IMR-90 (cell line): ENCODE results near the gene SEC14L1. TPM values are rescaled to one million over a fixed set of nuclear protein-coding genes. Genes with fewer than 3 reads are reported as not detected.

Source experiments
- ATAC-seq: fragments of 200-7000 bp; cut with Tn5 transposase; 2 replicates; pipeline ENCODE4 v1.9.1; 2020; ENCODE audit warnings: low read depth, mild to moderate bottlenecking, moderate library complexity
- BruUV-seq: library from RNA; stranded (reverse); fragments of 400-500 nt; replicated peaks from 2 replicates; lab custom pipeline; 2021; lab: Mats Ljungman, UMichigan
- CTCF ChIA-PET: fragments of 300-600 bp; formaldehyde crosslinking; extraction: SDS; loops from one replicate; lab custom pipeline; 2021; ENCODE audit warnings: antibody characterized with exemption; lab: Yijun Ruan, JAX
- POLR2A ChIA-PET: fragments of 300-600 bp; sonication (Branson Sonifier 250); formaldehyde crosslinking; loops from one replicate; lab custom pipeline; 2022; ENCODE audit warnings: antibody characterized with exemption; ENCODE audit not compliant: unreplicated experiment; lab: Charles Lee
- DNase-seq: peaks from one replicate; pipeline ENCODE4 v3.0.0; 2013
- H2AFZ ChIP-seq: replicated peaks from 2 replicates; pipeline ENCODE3; 2013; ENCODE audit warnings: low read length, mild to moderate bottlenecking; ENCODE audit not compliant: poor library complexity
- H2AK5ac ChIP-seq: 2 replicates; pipeline ENCODE4 v1.6.1; 2013; ENCODE audit warnings: low read depth, low read length, inconsistent platforms
- H2AK9ac ChIP-seq: replicated peaks from 2 replicates; pipeline ENCODE3; 2013; ENCODE audit warnings: mild to moderate bottlenecking, low read depth, low read length, moderate library complexity; ENCODE audit not compliant: poor library complexity
- H2BK120ac ChIP-seq: 2 replicates; pipeline ENCODE4 v1.6.1; 2013; ENCODE audit warnings: low read depth, low read length, inconsistent platforms
- H2BK15ac ChIP-seq: 3 replicates; pipeline ENCODE4 v1.6.1; 2013; ENCODE audit warnings: low read depth, low read length, inconsistent platforms
- H2BK20ac ChIP-seq: 2 replicates; pipeline ENCODE4 v1.6.1; 2013; ENCODE audit warnings: low read depth, mild to moderate bottlenecking, inconsistent platforms, low read length, moderate library complexity
- H2BK5ac ChIP-seq: 2 replicates; pipeline ENCODE4 v1.6.1; 2013; ENCODE audit warnings: mild to moderate bottlenecking, low read depth, low read length, inconsistent platforms; ENCODE audit not compliant: poor library complexity, severe bottlenecking
- H3K14ac ChIP-seq: replicated peaks from 2 replicates; pipeline ENCODE4 v1.6.1; 2013; ENCODE audit warnings: low read depth, low read length, inconsistent platforms
- H3K18ac ChIP-seq: 2 replicates; pipeline ENCODE4 v1.6.1; 2013; ENCODE audit warnings: low read depth, low read length, control low read depth
- H3K23ac ChIP-seq: 2 replicates; pipeline ENCODE4 v1.6.1; 2013; ENCODE audit warnings: low read depth, low read length, inconsistent platforms
- H3K27ac ChIP-seq: 2 replicates; pipeline ENCODE4 v1.5.1; 2013; ENCODE audit warnings: mild to moderate bottlenecking, control low read depth, low read length; ENCODE audit not compliant: insufficient read depth
- H3K27me3 ChIP-seq: 2 replicates; pipeline ENCODE4 v1.6.1; 2013; ENCODE audit warnings: low read length; ENCODE audit not compliant: control insufficient read depth, insufficient read depth
- H3K36me3 ChIP-seq: 2 replicates; pipeline ENCODE4 v1.6.1; 2013; ENCODE audit warnings: low read length, mixed read lengths; ENCODE audit not compliant: control insufficient read depth, insufficient read depth
- H3K4ac ChIP-seq: 2 replicates; pipeline ENCODE4 v1.6.1; 2013; ENCODE audit warnings: low read depth, low read length, inconsistent platforms
- H3K4me1 ChIP-seq: 2 replicates; pipeline ENCODE4 v1.6.1; 2013; ENCODE audit warnings: low read length, mixed read lengths; ENCODE audit not compliant: control insufficient read depth, insufficient read depth
- H3K4me2 ChIP-seq: 2 replicates; pipeline ENCODE4 v1.6.1; 2013; ENCODE audit warnings: low read depth, mild to moderate bottlenecking, control low read depth, low read length, moderate library complexity
- H3K4me3 ChIP-seq: 2 replicates; pipeline ENCODE4 v1.5.1; 2013; ENCODE audit warnings: low read depth, mild to moderate bottlenecking, control low read depth, low read length, moderate library complexity; ENCODE audit not compliant: insufficient read depth
- H3K56ac ChIP-seq: 2 replicates; pipeline ENCODE4 v1.6.1; 2013; ENCODE audit warnings: low read length, inconsistent platforms; ENCODE audit not compliant: insufficient read depth; ENCODE audit errors: extremely low read depth
- H3K79me1 ChIP-seq, 2 experiments: 2 replicates each; pipeline ENCODE4 v1.6.1; 2013; ENCODE audit warnings: low read length in 2 of 2, inconsistent platforms in 1 of 2, low read depth in 1 of 2
- H3K9ac ChIP-seq: 2 replicates; pipeline ENCODE4 v1.6.1; 2013; ENCODE audit warnings: low read depth, low read length, control low read depth
- H3K9me1 ChIP-seq: 2 replicates; pipeline ENCODE4 v1.6.1; 2013; ENCODE audit warnings: low read length, inconsistent platforms; ENCODE audit not compliant: insufficient read depth
- H3K9me3 ChIP-seq: 2 replicates; pipeline ENCODE4 v1.6.1; 2013; ENCODE audit warnings: low read length; ENCODE audit not compliant: control insufficient read depth, insufficient read depth
- H4K20me1 ChIP-seq: 2 replicates; pipeline ENCODE4 v1.6.1; 2013; ENCODE audit warnings: low read length, inconsistent platforms; ENCODE audit not compliant: insufficient read depth
- H4K5ac ChIP-seq: 2 replicates; pipeline ENCODE4 v1.6.1; 2013; ENCODE audit warnings: mild to moderate bottlenecking, low read depth, low read length, control low read depth
- H4K8ac ChIP-seq, 2 experiments: 2 replicates each; pipeline ENCODE4 v1.6.1; 2013; ENCODE audit warnings: low read depth in 2 of 2, low read length in 2 of 2, control low read depth in 1 of 2, inconsistent platforms in 1 of 2
- H4K91ac ChIP-seq: 2 replicates; pipeline ENCODE4 v1.6.1; 2013; ENCODE audit warnings: low read depth, low read length, inconsistent platforms; ENCODE audit not compliant: insufficient read depth
- BHLHE40 ChIP-seq: fragments of 150-350 bp; IDR thresholded peaks from 2 replicates; pipeline ENCODE4 v1.6.1; 2016; ENCODE audit warnings: mild to moderate bottlenecking, low read depth, low read length
- CHD1 ChIP-seq: IDR thresholded peaks from 2 replicates; pipeline ENCODE4 v1.6.1; 2012; ENCODE audit warnings: low read depth, low read length, improper control_type of control experiment
- FOS ChIP-seq: fragments of 150-350 bp; IDR thresholded peaks from 2 replicates; pipeline ENCODE4 v1.6.1; 2016; ENCODE audit warnings: low read depth, low read length
- MAFK ChIP-seq: IDR thresholded peaks from 2 replicates; pipeline ENCODE4 v1.6.1; 2012; ENCODE audit warnings: low read depth, low read length, improper control_type of control experiment
- MAZ ChIP-seq: IDR thresholded peaks from 2 replicates; pipeline ENCODE4 v1.6.1; 2012; ENCODE audit warnings: low read depth, mild to moderate bottlenecking, low read length, improper control_type of control experiment, moderate library complexity, borderline replicate concordance
- NFE2L2 ChIP-seq: fragments of 150-350 bp; IDR thresholded peaks from 2 replicates; pipeline ENCODE4 v1.6.1; 2016; ENCODE audit warnings: low read depth, mild to moderate bottlenecking, low read length
- RAD21 ChIP-seq: IDR thresholded peaks from 2 replicates; pipeline ENCODE4 v1.6.1; 2012; ENCODE audit warnings: low read length, improper control_type of control experiment
- RCOR1 ChIP-seq: IDR thresholded peaks from 2 replicates; pipeline ENCODE4 v1.6.1; 2012; ENCODE audit warnings: mild to moderate bottlenecking, low read length, improper control_type of control experiment; ENCODE audit not compliant: insufficient replicate concordance
- RFX5 ChIP-seq: IDR thresholded peaks from 2 replicates; pipeline ENCODE4 v1.8.0; 2012; ENCODE audit warnings: low read depth, mild to moderate bottlenecking, low read length, moderate library complexity
- SMC3 ChIP-seq: fragments of 150-350 bp; IDR thresholded peaks from 2 replicates; pipeline ENCODE4 v1.6.1; 2016; ENCODE audit warnings: low read depth, mild to moderate bottlenecking, antibody characterized with exemption, low read length, moderate library complexity
- WGBS, 2 experiments: methylation state at CpG; one replicate each; pipeline versions ENCODE4 v1.1.5 to v1.1.7; 2013; ENCODE audit warnings: missing lambda C conversion rate in 2 of 2; ENCODE audit not compliant: insufficient read length in 1 of 2; ENCODE audit errors: extremely low coverage in 2 of 2; 5-methylcytosine and 5-hydroxymethylcytosine counted together
- dilution Hi-C: fragments of 300-500 bp; cut with HindIII; formaldehyde crosslinking; loops from one replicate; pipeline ENCODE4 v1.14.3; 2018; ENCODE audit warnings: low sequenced_read_pairs; ENCODE audit not compliant: unreplicated experiment
- in situ Hi-C: fragments of 300-500 bp; cut with MboI; formaldehyde crosslinking; loops from 3 replicates; pipeline ENCODE4 v1.14.3; 2019; ENCODE audit warnings: low sequenced_read_pairs, inconsistent platforms, mixed read lengths
- intact Hi-C: fragments of 100-400 bp; cut with micrococcal nuclease; formaldehyde crosslinking; loops from 2 replicates; pipeline ENCODE4 v1.10.0; 2022
- polyA plus RNA-seq, 3 experiments: library from polyadenylated mRNA; depleted of rRNA; stranded (reverse); fragments of >200 nt; gene quantifications; 2 replicates each; pipeline ENCODE4 v1.2.3, GENCODE V29; 2012; ENCODE audit warnings: low replicate concordance in 1 of 3
- total RNA-seq: library from RNA; depleted of rRNA; stranded (reverse); fragments of >200 nt; gene quantifications from 2 replicates; pipeline ENCODE4 v1.2.3, GENCODE V29; 2012
- TF ChIP-seq, protein P1 (sequence below): conservative IDR thresholded peaks from 2 replicates; pipeline ENCODE4 v1.5.1; 2012; ENCODE audit warnings: mild to moderate bottlenecking, low read depth, low read length, improper control_type of control experiment
- TF ChIP-seq, protein P2 (sequence below): fragments of 150-350 bp; IDR thresholded peaks from 2 replicates; pipeline ENCODE4 v1.6.1; 2016; ENCODE audit warnings: low read depth, mild to moderate bottlenecking, low read length, moderate library complexity, borderline replicate concordance
- TF ChIP-seq, protein P3 (sequence below): fragments of 150-350 bp; IDR thresholded peaks from 2 replicates; pipeline ENCODE4 v1.6.1; 2017; ENCODE audit warnings: mild to moderate bottlenecking, antibody characterized with exemption, low read length, low read depth

Gene SEC14L1
- total and polyA plus RNA-seq, 2 of the 4 experiments (the other 2 are of a cell fraction): 24.9 to 35.8 TPM

DNA sequence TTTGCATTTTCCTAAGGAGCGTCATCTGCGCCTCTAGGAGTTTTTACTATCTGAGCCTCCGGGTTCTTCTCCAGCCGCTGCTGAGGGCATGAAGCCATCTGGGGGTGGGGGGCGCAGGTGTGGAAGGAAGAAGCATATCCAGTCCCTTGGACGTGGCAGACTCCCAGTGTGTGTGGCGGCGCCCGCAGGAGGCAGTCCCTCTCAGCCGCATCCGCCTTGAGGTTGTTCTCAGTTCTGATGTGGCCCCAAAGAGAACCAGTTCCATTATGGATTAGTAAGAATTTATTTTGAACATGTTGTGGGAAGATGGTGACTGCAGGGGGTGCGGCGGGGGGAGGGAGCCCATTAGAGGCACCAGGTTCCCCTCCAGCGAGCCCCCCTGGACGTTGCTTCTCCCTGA is 100.2 kb downstream of the SEC14L1 start:
- intact Hi-C loops (no loop called here), in situ Hi-C loops (loop anchor here (5.0 to 25.0 kb wide), 2 partner anchors 154 to 379 kb away; partner anchors contain the start of gene MGAT5B), dilution Hi-C loops (no loop called here)
- H3K9ac ChIP-seq: no peak overlapping the region
- no peak for ATAC-seq
- no peaks in the 10 kb centered on the region; the same call in 1 of the 2 replicates for H3K27me3 ChIP-seq
- H3K27ac ChIP-seq: no peak overlapping the region
- no peak overlapping the region for H2AK9ac ChIP-seq
- H4K5ac ChIP-seq: no peak overlapping the region
- H3K36me3 ChIP-seq: no peaks in the 10 kb centered on the region
- H2BK20ac ChIP-seq: no peak overlapping the region
- no peak overlapping the region for H3K23ac ChIP-seq
- no peak for DNase-seq
- ChIA-PET CTCF (no interaction called here), POLR2A (no interaction called here)
- H4K8ac ChIP-seq: no peak overlapping the region
- H3K4me1 ChIP-seq: no peaks in the 10 kb centered on the region
- H4K20me1 ChIP-seq: no peaks in the 10 kb centered on the region
- no peak overlapping the region for H4K91ac ChIP-seq
- no peak overlapping the region for H2BK15ac ChIP-seq
- no peak overlapping the region for H3K56ac ChIP-seq
- H3K4me3 ChIP-seq: no peak overlapping the region
- H3K4ac ChIP-seq: no peak overlapping the region
- no peak overlapping the region for H2BK5ac ChIP-seq
- H3K9me3 ChIP-seq: no peaks in the 10 kb centered on the region
- no peaks in the 10 kb centered on the region for H3K79me1 ChIP-seq
- H3K4me2 ChIP-seq: no peak overlapping the region
- no peak overlapping the region for H2AFZ ChIP-seq
- WGBS, 2 experiments: no CpG with 5 or more reads among the region's 15 CpGs
- H2AK5ac ChIP-seq: no peak overlapping the region
- no peak overlapping the region for H3K18ac ChIP-seq
- no peak for TF ChIP-seq SMC3
- TF ChIP-seq MAFK: no peak
- no peak for TF ChIP-seq RFX5
- TF ChIP-seq MAZ: no peak
- no peak for TF ChIP-seq BHLHE40
- no peak for TF ChIP-seq RAD21
- TF ChIP-seq, protein P1, sequence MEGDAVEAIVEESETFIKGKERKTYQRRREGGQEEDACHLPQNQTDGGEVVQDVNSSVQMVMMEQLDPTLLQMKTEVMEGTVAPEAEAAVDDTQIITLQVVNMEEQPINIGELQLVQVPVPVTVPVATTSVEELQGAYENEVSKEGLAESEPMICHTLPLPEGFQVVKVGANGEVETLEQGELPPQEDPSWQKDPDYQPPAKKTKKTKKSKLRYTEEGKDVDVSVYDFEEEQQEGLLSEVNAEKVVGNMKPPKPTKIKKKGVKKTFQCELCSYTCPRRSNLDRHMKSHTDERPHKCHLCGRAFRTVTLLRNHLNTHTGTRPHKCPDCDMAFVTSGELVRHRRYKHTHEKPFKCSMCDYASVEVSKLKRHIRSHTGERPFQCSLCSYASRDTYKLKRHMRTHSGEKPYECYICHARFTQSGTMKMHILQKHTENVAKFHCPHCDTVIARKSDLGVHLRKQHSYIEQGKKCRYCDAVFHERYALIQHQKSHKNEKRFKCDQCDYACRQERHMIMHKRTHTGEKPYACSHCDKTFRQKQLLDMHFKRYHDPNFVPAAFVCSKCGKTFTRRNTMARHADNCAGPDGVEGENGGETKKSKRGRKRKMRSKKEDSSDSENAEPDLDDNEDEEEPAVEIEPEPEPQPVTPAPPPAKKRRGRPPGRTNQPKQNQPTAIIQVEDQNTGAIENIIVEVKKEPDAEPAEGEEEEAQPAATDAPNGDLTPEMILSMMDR: no peak
- TF ChIP-seq FOS: no peak
- no peak for TF ChIP-seq CHD1
- TF ChIP-seq RCOR1: no peak
- TF ChIP-seq, protein P2, sequence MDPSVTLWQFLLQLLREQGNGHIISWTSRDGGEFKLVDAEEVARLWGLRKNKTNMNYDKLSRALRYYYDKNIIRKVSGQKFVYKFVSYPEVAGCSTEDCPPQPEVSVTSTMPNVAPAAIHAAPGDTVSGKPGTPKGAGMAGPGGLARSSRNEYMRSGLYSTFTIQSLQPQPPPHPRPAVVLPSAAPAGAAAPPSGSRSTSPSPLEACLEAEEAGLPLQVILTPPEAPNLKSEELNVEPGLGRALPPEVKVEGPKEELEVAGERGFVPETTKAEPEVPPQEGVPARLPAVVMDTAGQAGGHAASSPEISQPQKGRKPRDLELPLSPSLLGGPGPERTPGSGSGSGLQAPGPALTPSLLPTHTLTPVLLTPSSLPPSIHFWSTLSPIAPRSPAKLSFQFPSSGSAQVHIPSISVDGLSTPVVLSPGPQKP: no peak
- TF ChIP-seq NFE2L2: no peak
- TF ChIP-seq, protein P3, sequence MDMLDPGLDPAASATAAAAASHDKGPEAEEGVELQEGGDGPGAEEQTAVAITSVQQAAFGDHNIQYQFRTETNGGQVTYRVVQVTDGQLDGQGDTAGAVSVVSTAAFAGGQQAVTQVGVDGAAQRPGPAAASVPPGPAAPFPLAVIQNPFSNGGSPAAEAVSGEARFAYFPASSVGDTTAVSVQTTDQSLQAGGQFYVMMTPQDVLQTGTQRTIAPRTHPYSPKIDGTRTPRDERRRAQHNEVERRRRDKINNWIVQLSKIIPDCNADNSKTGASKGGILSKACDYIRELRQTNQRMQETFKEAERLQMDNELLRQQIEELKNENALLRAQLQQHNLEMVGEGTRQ: no peak
- no peak overlapping the region for H2BK120ac ChIP-seq
- BruUV-seq: no TSS peak
- no peaks in the 10 kb centered on the region for H3K9me1 ChIP-seq
- H3K14ac ChIP-seq: no peak overlapping the region
